Activated naive CD4-positive, alpha-beta T cell (primary cell): ENCODE results near the gene PIKFYVE.
"Not testable (repeated sequence)": the region's sequence is repeated elsewhere in the genome, so short reads cannot be mapped to it uniquely, and the experiment has no call there.

ENCODE experiments used
- DNase-seq, 4 experiments: peaks; one replicate each; lab custom pipeline; 2025; lab: John Stamatoyannopoulos, UW

PIKFYVE gene, protein sequence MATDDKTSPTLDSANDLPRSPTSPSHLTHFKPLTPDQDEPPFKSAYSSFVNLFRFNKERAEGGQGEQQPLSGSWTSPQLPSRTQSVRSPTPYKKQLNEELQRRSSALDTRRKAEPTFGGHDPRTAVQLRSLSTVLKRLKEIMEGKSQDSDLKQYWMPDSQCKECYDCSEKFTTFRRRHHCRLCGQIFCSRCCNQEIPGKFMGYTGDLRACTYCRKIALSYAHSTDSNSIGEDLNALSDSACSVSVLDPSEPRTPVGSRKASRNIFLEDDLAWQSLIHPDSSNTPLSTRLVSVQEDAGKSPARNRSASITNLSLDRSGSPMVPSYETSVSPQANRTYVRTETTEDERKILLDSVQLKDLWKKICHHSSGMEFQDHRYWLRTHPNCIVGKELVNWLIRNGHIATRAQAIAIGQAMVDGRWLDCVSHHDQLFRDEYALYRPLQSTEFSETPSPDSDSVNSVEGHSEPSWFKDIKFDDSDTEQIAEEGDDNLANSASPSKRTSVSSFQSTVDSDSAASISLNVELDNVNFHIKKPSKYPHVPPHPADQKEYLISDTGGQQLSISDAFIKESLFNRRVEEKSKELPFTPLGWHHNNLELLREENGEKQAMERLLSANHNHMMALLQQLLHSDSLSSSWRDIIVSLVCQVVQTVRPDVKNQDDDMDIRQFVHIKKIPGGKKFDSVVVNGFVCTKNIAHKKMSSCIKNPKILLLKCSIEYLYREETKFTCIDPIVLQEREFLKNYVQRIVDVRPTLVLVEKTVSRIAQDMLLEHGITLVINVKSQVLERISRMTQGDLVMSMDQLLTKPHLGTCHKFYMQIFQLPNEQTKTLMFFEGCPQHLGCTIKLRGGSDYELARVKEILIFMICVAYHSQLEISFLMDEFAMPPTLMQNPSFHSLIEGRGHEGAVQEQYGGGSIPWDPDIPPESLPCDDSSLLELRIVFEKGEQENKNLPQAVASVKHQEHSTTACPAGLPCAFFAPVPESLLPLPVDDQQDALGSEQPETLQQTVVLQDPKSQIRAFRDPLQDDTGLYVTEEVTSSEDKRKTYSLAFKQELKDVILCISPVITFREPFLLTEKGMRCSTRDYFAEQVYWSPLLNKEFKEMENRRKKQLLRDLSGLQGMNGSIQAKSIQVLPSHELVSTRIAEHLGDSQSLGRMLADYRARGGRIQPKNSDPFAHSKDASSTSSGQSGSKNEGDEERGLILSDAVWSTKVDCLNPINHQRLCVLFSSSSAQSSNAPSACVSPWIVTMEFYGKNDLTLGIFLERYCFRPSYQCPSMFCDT (N-terminal part only)

DNA sequence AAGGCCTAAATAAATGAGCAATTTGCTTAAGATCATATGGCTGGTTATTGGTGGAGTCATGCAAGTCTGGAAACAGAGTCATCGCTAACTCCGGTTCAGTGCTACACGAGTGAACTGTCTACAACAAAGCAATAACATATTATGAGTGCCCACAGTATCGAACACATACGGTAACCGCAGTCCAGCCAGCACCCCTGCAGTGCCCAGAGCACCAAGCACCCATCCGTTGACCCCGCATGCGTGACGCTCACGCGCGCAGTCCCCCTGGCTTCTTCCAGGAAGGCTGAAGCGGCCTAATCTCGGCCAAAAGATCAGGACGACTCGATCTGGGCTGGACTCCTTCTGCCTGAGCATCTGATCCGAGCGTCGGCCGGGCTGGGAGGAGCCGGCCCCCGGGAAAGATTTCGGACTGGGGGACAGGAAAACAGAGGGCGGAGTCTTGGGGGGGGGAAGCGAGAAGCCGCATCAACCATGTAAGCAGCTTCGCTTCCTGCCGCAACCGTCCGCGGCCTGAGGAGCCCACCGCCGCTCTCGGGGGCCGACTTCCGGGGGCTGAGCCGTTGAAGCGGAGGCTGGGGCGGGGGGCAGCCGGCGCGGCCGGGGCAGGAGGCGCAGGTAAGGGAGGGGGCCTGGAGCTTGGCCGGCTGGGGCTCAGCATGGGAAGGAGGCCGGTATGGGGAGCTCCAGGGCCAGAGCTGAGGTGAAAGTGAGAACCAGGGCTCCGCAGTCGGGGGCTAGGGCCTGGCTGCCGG lies at the start of gene PIKFYVE:
Gene PIKFYVE, plus strand, starts transcription at position 455 of the 752 bp plus-strand sequence. CDS start 5,265 bp downstream, outside the sequence.
- DNase-seq: peak; percentile 43 to 74 (median 56)

DNA sequence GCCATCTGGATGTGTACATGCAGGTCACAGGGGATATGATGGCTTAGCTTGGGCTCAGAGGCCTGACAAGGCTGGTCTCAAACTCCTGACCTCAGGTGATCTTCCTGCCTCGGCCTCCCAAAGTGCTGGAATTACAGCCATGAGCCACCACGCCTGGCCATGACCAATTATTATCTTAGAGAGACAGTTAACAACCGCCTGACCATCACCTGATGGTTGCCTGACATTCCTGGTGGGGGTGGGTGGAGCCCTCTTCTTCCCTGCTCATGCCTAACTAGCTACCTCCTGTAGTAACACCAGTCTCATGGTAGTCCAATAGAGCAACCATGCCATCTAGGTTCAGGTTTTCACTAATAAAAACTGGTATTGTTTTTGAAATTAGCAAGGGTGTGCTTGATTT lies 44.2 kb upstream of the PIKFYVE start:
- DNase-seq: not testable (repeated sequence)

DNA sequence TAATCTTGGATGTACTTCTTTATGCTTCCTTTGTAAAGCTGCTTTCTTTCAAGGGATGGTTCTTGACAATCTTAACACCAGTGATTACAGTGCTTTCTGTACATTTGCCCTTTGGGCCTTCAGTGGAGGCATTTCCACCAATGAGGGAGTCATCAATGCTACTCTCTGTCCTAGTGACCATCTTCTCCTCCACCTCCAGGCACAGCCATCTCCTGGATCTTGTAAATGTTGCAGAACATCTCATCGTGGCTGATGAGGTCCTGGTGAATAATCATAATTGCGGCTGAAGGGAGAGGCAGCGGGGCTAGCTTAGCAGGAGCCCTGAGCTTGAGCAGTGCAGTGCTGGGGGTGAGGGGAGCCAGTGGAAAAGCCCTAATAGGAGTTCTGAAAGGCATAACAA lies 43.7 kb upstream of the PIKFYVE start:
- no peak for DNase-seq

DNA sequence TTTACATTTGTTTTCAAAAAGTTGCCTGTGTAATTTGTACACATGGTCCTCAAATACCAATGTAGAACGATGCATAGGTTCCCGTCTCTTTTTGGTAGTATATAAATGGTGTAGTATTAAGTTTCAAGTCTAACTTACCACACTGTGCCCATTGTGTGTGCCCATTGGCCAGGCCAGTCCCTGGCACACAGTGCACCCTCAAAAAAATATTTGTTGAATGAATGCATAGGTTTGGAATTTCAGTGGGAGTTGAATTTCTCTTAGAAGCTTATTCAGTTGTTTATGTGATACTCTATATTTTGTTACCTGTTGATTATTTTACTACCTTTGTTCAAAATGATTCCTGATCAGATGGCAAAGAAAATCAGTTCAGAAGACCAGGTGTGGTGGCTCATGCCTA lies 41.3 kb upstream of the PIKFYVE start:
- no peak for DNase-seq

DNA sequence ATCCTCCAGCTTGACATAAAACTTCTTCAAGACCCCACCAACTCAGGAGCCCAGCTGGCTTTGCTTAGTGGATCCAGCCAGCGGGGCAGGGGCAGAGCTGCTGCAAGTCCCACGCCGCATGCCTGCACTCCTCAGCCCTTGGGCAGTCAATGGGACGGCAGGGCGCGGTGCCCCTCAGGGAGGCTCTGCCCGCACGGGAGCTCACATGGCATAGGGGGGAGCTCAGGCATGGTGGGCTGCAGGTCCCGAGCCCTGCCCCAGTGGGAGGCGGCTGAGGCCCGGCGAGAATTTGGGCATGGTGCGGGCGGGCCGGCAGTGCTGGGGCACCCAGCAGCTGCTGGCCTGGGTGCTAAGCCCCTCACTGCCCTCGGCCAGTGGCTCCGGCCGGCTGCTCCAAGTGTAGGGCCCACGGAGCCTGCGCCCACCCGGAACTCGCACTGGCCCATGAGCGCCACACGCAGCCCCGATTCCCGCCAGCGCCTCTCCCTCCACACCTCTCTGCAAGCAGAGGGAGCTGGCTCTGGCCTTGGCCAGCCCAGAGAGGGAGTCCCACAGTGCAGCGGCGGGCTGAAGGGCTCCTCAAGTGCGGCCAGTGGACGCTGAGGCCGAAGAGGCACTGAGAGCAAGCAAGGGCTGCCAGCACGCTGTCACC lies 38.3 kb upstream of the PIKFYVE start:
- DNase-seq: no peak

DNA sequence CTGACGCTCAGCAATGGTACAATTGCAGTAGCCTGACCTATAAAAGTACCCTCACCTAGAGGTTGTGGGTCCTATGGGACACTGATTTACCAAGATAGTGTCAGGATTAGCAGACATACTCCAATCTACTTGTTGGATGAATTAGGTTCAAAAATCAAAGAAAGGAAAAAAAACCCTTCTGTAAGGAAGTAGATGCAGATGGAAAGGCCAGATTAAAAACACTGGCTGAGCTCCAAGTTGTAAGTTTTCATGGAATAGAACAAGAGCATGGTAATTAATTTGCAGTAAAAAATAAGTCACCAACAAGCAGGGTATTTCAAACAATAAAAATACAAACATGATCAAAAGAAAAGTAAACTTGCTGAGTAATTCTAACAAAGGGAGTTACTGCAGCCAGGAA lies 37.6 kb upstream of the PIKFYVE start:
- no peak for DNase-seq

DNA sequence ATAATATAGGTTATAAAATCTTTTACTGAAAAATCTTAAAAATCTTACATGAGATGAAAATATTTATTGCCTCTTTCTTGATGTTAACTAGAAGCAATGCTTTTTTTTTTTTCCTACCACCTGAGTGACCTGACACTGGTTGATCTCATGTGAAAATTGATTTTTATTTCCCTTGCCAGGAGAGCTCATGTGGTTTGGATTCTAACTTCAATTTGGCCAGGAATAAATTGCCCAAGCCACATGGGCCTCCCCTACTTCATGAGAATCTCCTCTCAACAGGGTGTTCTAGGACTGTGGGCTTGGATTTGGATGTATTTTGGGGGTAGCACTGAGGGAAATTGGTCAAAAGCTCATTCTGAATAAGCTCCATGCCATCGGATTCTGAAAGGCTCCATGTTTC lies 31.3 kb upstream of the PIKFYVE start:
- DNase-seq: no peak

DNA sequence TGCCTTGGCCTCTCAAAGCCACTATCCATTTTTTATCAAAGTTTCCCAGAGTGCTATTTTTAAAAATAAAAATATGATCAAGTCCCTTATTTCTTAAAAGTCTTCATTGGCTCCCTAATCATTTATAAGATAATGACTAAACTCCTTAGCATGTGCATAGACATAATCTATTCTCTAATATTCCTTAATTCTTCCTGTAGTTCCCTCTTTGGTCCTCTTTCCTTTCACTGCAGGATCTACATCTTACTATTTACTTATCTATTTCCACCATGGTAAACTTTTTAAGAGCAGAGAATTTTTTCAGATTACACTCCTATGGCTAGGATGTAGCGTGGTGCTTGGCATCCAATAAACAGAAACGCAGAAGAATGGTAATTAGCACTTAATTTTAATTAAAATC lies 30.2 kb upstream of the PIKFYVE start:
- DNase-seq: no peak

DNA sequence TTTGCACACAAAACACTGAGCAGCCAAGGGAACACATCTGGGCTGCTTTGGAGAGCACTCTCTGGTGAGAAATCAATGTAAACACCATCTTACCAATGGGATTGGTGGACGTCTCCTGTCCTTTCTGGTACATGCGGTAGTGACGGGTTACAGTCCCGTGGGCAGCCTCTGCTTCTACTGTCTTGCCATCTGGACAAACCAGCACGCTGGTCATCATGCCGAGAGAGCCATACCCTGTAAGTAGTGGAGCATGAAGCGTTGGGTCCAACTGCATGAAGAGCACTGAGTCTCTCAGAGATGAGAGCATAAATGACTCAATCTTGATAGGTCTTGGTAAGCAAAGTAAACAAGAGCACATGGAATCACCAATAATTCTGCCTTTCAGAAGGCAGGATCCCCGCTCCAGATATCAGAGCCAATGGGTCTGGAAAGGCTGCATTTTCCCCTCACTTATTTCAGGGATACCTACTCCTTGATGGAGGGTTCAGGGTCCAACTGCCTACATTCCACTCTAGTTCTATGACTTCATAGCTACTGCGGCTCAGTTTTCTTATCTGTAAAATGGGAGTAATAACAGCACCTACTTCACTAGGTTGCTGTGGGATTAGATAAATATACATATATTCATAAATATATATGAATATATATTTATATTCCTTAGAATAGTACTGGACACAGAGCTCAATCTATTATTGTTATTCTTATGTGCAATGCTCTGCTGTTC lies 26.1 kb upstream of the PIKFYVE start:
- DNase-seq: no peak

DNA sequence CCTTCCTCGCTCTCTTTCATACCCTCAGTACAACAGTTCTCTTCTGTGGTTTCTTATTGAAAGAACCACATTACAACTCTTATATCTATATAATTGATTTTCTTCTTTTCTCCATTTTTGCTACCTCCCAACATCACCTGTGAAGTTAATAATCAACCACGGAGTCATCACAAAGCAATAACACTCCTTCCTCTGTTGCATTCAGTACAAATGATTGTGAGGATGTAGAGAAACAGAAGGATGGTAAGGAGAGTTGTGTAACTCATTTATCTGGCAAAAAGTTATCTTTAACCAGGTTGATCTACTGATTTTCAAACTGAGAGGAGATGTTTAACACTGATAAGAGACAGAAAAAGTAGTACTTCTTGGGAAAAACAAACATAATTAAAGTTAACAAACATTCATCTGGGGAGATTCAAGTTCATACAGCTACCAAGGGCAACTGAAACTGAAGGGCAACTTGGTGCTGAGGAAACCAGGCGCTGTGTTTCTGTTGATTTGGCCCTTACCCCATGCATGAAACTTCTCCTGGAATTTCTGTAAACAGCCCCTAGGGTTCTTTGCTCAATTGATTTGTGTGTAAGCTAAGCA lies 25.3 kb upstream of the PIKFYVE start:
- no peak for DNase-seq

DNA sequence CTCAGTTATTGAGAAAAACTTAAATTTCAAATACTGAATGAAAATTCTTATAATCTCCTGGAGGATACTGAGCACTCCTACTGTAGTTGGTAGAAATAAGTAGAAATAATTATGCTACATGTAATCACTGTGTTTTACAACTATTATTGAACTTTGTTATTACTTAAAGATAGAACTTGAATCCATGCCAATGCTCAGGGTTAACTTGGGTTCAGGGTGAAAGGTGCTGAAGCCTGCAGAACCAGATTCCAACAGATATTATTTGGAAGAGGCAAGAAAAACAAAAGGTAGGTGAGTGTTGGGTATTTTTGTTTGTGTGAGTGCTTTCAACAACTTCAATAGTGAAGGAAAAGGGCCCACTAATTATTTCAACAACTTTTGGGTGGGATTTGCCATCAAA lies 21.6 kb upstream of the PIKFYVE start:
- DNase-seq: no peak

DNA sequence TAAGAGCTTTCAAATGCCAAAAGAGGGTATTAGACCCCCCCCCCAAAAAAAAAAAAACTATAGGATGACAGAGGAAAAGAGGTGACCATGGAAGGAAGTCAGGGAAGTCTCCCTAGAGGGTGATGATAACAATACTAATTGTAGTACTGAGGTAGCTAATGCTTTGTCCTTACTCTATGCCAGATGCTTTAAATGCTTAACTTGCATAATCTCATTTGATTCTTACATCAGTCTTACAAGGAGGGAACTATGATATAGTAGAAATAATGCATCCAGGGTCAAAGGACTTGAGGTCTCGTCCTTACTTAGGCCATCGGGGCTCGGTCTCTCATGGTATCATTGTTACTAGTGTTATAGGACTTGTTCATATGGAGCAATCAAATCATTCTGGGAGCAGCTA lies 20.3 kb upstream of the PIKFYVE start:
- no peak for DNase-seq

DNA sequence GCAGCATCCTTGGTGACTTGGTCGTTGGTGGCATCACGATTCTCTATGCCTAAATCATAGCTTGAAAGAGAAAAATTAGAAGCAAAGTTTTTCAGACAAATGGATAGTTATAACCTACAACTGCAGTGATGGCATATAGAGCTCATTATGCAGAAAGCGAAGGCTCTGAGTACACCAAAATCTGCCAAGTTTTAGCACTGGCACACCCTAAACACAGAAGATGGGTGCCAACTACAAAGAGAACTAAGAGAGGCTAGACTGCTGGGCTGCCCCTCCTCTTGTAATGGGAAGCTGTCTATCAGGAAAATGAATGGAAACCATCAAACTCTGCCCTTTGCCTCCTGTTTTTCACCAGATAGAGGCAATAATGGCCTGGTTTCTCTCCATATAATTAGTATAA lies 17.5 kb upstream of the PIKFYVE start:
- DNase-seq: no peak

DNA sequence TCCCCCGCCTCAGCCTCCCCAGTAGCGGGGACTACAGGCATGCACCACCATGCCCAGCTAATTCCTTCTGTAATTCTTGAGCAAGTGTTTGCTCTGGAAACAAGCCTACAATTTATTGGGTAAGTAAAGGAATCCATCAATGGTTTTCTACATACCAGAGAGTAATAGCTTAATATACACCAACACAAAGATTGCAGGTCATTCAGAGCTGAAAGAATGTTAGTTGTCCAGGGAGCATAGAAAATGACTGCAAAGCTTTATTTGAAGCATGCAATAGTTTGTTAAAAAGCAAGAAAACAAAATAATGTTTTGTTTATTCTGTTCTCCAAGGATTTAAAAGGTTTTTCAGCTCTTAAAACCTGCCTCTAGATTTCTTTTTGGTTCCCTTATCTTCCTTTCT lies 16.8 kb upstream of the PIKFYVE start:
- DNase-seq: no peak

DNA sequence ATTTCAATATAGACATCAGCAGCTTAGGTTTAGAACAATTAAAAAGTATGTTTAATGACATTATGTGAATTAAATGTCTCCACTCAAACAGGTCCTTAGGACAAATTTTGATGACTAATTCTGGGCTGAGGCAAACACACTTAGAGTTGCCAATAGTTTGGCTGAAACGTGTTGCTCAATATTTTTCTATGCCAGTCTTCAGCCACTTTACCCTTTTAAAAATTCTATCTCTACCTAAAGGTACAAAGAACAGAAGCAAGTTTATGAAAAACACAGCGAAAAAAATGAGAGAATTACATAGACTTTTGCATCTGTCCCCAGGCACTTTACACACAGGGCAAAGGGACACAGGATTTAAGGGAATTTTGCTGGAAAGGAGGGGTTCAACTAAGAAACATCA lies 15.7 kb upstream of the PIKFYVE start:
- no peak for DNase-seq

DNA sequence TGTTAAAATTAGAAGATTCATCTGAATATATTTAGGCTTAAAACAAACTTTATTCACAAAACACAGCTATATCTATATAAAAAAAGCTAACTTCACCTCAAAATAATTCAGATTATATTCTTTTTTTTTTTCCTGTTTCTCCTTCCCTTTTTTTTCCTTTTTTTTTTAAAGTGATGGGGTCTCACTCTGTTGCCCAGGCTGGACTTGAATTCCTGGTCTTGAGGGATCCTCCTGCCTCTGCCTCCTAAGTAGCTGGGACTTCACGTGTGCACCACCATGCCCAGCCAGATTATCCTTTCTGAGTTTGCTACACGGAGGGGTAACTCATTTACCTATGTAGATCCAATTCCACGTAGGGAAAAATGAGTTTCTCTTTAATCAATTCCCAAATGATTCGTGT lies 15.0 kb upstream of the PIKFYVE start:
- DNase-seq: no peak

DNA sequence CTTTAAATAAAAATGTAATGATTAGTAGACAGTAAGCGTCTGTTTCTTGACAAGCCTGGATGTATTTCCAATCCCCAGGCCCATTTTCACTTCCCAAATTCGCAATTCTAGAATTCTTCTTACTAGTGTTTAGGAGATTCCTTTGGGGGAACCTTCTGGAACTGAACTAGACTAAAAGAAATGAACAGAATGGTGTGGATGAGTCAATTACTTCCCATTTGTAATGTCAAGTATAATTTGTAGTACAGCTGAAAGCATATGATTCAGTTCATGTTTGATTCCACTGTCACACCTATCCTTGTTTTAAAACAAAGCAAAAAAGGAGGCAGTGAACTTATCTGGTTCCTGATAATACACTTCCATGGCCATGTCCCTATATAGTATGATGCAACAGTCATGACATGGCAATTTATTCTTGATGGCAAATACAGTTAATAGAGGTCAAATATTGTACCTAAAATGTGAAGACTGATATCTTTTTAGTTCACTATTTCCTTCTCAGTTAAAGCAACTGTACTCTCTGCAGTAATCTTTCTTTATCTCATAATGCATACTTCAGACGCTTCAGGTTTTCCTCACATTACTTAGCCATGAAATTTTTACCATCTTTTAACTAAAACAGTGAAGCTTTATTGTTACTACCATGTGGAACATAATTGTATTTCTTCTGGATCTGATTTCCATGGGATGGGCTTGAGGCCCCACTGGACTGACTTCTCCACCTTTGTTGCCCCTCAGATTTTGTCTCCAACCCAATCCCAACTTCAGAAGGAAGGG lies 13.2 kb upstream of the PIKFYVE start:
- DNase-seq: no peak

DNA sequence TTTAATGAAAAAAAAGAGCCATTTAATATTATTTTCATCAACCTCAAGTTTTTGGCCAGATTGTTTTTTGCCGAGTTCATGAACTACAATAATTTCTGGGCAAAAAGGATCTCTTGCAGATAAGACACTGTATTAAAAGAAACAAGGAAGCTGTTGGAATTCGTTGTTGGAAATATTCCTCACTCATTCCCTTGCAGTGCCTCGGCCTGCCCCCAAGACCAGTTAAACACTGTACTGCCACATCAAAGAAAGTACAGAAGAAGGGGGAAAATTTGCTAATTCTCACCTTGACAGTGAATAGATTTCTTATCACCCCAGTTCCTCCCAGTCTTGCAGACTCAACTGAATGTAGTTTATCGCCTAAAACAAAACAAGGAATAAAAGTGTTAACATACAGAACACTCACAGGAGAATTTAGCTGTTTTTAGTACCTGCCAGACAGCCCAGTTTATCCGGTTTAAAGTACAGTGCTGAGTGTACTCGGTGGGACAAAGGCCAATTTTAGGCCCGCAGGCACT lies 12.4 kb upstream of the PIKFYVE start:
- no peak for DNase-seq
